Glutamatergic neuron (in vitro differentiated cells): ENCODE data around the gene LMBR1. TPM values are rescaled to one million over a fixed set of nuclear protein-coding genes. Genes with fewer than 3 reads are reported as not detected.

Source experiments
- DNase-seq: peaks from one replicate; pipeline ENCODE4 v3.0.0; 2022
- H3K27ac Mint-ChIP-seq: one replicate; pipeline ENCODE4 v1.8.0; 2020; ENCODE audit warnings: mild to moderate bottlenecking, mixed read lengths, inconsistent platforms; ENCODE audit not compliant: unreplicated experiment
- H3K27me3 Mint-ChIP-seq: one replicate; pipeline ENCODE4 v1.8.0; 2020; ENCODE audit warnings: mild to moderate bottlenecking, moderate library complexity, mixed read lengths, inconsistent platforms; ENCODE audit not compliant: unreplicated experiment
- H3K36me3 Mint-ChIP-seq: one replicate; pipeline ENCODE4 v1.8.0; 2020; ENCODE audit warnings: mild to moderate bottlenecking, mixed read lengths, inconsistent platforms; ENCODE audit not compliant: unreplicated experiment
- H3K4me1 Mint-ChIP-seq: one replicate; pipeline ENCODE4 v1.8.0; 2020; ENCODE audit warnings: mild to moderate bottlenecking, low read depth, mixed read lengths, inconsistent platforms; ENCODE audit not compliant: unreplicated experiment
- H3K4me3 Mint-ChIP-seq: one replicate; pipeline ENCODE4 v1.8.0; 2020; ENCODE audit warnings: mild to moderate bottlenecking, mixed read lengths, inconsistent platforms; ENCODE audit not compliant: unreplicated experiment
- H3K9me3 Mint-ChIP-seq: one replicate; pipeline ENCODE4 v1.8.0; 2020; ENCODE audit warnings: mild to moderate bottlenecking, moderate library complexity, mixed read lengths, inconsistent platforms; ENCODE audit not compliant: unreplicated experiment
- total RNA-seq: library from RNA; stranded (reverse); fragmentation: NEBNext Ultra II Directional; extraction: Animal tissue kit (Norgen Biotek cat#: 25700); gene quantifications from one replicate; pipeline ENCODE4 v1.2.1, GENCODE V29; 2021; ENCODE audit not compliant: unreplicated experiment
- TF ChIP-seq, protein P1 (sequence below): fragments of 200-600 bp; sonication (generic); IDR thresholded peaks from one replicate; pipeline ENCODE4 v1.5.0; 2021; ENCODE audit not compliant: partially characterized antibody, unreplicated experiment

Gene LMBR1
- total RNA-seq, 1 donor from 2014 or later = 41.0 TPM

DNA sequence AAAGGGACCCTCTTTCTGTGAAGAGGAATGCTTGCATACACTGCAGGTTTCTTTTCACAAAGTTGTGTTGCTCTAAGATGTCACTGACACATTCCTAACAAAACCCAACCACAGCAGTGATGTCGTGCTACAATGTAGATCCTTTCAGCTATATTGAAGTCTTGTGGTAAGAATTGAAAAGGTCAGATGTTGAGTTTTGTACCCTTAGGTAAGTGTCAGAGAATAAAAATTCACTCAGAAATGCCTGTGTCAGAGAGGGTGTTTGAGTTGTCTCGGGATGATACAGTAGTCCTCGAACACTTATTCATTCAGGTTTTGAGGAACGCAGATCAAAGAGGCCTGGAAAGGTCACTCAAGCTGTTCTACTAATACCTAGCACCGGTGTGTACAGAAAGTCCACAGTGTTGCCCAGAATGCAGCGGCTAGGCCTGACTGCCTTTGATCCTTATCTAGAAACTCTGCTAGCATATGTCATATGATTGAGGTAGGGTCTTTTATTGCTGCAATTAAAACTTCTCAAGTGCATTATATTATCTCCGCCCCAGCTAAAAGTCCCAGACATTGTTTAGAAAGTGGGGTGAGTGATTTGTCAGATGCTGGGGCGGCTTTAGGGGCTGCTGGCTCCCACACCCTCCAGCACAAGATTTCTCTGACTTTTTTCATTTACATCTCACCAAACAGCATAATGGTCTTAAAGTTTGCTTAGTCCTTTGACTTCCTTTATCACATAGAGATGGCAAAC lies 226.4 kb downstream of the LMBR1 start:
- H3K9me3 Mint-ChIP-seq = peaks cover 3% of the 10 kb centered on the region
- H3K4me1 Mint-ChIP-seq = peaks cover 4% of the 10 kb centered on the region
- TF ChIP-seq, protein P1, sequence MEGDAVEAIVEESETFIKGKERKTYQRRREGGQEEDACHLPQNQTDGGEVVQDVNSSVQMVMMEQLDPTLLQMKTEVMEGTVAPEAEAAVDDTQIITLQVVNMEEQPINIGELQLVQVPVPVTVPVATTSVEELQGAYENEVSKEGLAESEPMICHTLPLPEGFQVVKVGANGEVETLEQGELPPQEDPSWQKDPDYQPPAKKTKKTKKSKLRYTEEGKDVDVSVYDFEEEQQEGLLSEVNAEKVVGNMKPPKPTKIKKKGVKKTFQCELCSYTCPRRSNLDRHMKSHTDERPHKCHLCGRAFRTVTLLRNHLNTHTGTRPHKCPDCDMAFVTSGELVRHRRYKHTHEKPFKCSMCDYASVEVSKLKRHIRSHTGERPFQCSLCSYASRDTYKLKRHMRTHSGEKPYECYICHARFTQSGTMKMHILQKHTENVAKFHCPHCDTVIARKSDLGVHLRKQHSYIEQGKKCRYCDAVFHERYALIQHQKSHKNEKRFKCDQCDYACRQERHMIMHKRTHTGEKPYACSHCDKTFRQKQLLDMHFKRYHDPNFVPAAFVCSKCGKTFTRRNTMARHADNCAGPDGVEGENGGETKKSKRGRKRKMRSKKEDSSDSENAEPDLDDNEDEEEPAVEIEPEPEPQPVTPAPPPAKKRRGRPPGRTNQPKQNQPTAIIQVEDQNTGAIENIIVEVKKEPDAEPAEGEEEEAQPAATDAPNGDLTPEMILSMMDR = no peak
- no peaks in the 10 kb centered on the region for H3K27me3 Mint-ChIP-seq
- H3K4me3 Mint-ChIP-seq = no peak overlapping the region
- H3K36me3 Mint-ChIP-seq = no peaks in the 10 kb centered on the region
- no peak overlapping the region for H3K27ac Mint-ChIP-seq
- DNase-seq = no peak

DNA sequence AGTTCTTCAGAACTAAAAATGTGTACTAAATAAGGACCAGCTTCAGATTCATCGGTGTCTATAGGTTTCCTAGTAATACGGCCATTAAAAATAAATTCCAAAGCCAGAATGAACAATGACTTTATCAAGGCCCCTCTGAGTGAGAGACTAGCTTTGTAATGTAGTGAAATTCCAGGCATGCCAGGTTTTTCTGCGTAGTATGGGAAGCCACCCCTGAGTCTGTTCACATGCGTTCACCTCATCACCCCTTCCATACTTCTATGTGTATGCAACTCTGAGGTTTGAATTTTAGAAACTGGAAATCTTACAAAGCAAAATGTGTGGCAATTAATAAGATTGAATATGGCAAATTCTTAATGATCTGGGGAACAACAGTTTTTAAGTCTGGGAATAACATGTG lies 227.9 kb downstream of the LMBR1 start:
- no peak for DNase-seq

DNA sequence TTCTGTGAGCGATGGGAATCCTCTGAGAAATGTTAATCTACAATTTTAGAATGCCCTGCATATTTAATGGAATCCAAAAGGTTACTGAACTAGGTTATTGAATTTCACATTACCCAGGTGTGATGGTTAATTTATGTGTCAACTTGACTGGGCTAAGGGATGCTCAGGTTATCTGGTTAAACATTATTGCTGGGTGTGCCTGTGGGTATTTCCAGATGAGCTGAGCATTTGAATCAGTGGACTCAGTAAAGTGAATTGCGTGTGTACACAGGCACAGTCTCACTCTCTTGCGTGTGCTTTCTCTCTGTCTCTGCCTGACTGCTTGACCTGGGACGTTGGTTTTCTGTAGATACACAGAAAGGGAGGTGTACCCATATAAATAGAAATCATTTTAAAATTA lies 230.7 kb downstream of the LMBR1 start:
- Mint-ChIP-seq H3K27me3 (no peaks in the 10 kb centered on the region), H3K4me3 (no peak overlapping the region), H3K36me3 (no peaks in the 10 kb centered on the region), H3K27ac (no peak overlapping the region), H3K4me1 (no peaks in the 10 kb centered on the region), H3K9me3 (no peaks in the 10 kb centered on the region)
- TF ChIP-seq, protein P1 = no peak
- no peak for DNase-seq

More for the DNA sequence above, 227.9 kb downstream of the LMBR1 start:
- no peak overlapping the region for H3K4me3 Mint-ChIP-seq
- no peaks in the 10 kb centered on the region for H3K36me3 Mint-ChIP-seq
- no peaks in the 10 kb centered on the region for H3K4me1 Mint-ChIP-seq
- TF ChIP-seq, protein P1 = no peak
- H3K27ac Mint-ChIP-seq = no peak overlapping the region
- H3K9me3 Mint-ChIP-seq = no peaks in the 10 kb centered on the region
- H3K27me3 Mint-ChIP-seq = no peaks in the 10 kb centered on the region

DNA sequence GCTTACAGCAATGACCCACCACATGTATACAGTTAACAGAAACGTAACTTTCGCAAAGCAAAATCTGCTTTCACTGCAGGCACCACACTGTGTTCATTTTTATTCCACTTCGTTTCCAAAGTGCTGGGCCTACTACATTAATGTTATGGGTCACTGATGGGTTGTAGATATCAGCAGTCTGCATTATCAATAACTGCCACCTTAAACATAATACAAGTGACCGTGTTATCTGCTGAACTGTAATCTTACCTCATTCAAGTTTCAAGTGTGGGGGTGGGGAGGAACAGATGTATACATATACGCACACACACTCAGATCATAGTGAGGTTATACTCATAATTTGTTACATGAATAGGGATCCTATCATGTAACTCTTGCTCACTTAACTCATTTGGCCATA lies 231.3 kb downstream of the LMBR1 start:
- Mint-ChIP-seq H3K4me3 (no peak overlapping the region), H3K9me3 (no peaks in the 10 kb centered on the region), H3K4me1 (no peaks in the 10 kb centered on the region), H3K36me3 (no peaks in the 10 kb centered on the region), H3K27me3 (no peaks in the 10 kb centered on the region), H3K27ac (no peak overlapping the region)
- no peak for DNase-seq
- TF ChIP-seq, protein P1 = no peak

DNA sequence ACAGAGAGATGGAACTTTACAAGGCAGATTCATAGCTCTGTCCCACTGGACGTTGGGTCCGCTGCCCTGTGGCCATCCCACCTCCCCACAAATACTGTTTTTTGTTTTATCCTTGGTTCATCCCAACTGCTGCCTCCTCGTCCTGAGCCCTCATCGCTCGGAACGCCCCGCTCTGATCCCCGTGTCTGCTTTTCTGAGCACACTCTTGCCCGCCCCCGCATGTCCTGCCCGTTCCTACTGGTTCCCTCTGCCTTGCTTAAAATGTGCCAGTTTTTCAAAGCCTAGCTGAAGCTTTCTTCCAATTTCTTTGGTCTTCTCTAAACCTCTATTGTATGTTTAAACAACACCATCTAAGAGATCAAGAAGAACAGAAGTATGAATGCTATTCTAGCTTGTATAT lies 233.0 kb downstream of the LMBR1 start:
- no peak for DNase-seq
- Mint-ChIP-seq H3K36me3 (no peaks in the 10 kb centered on the region), H3K4me3 (no peak overlapping the region), H3K9me3 (no peaks in the 10 kb centered on the region), H3K27ac (no peak overlapping the region), H3K27me3 (peaks cover 1% of the 10 kb centered on the region), H3K4me1 (no peaks in the 10 kb centered on the region)
- TF ChIP-seq, protein P1 = no peak
